H1 (cell line): ENCODE measurements around the gene NOLC1. TPM values are rescaled to one million over a fixed set of nuclear protein-coding genes. Genes with fewer than 3 reads are reported as not detected.

ENCODE experiments used
- CTCF ChIA-PET: fragments of 300-600 bp; sonication (Branson Sonifier 250); formaldehyde crosslinking; loops from one replicate; lab custom pipeline; 2021; ENCODE audit not compliant: partially characterized antibody; lab: Charles Lee
- POLR2A ChIA-PET: fragments of 300-600 bp; sonication (Branson Sonifier 250); formaldehyde crosslinking; loops from one replicate; lab custom pipeline; 2021; ENCODE audit warnings: inconsistent platforms; ENCODE audit not compliant: partially characterized antibody; lab: Charles Lee
- DNase-seq, 2 experiments: peaks; one replicate each; pipeline versions ENCODE4 v3.0.0 to v3.0.0-alpha.2; 2010 to 2022; ENCODE audit warnings: low spot score in 2 of 2, low read depth in 1 of 2, mixed read lengths in 1 of 2
- FAIRE-seq: peaks from 2 replicates; lab custom pipeline; 2011; peaks lifted over from hg19 to GRCh38; lab: Jason Lieb, UNC
- H2AFZ ChIP-seq: 2 replicates; pipeline ENCODE4 v1.8.1; 2012; ENCODE audit warnings: low read length, inconsistent platforms
- H2AK5ac ChIP-seq: 2 replicates; pipeline ENCODE4 v1.6.1; 2013; ENCODE audit warnings: low read depth, low read length
- H2BK120ac ChIP-seq: replicated peaks from 2 replicates; pipeline ENCODE3; 2013; ENCODE audit warnings: low read depth, low read length, inconsistent platforms
- H2BK12ac ChIP-seq: 2 replicates; pipeline ENCODE4 v1.6.1; 2013; ENCODE audit warnings: low read depth, low read length
- H2BK15ac ChIP-seq: 2 replicates; pipeline ENCODE4 v1.6.1; 2013; ENCODE audit warnings: low read length
- H2BK20ac ChIP-seq: 2 replicates; pipeline ENCODE4 v1.6.1; 2013; ENCODE audit warnings: low read length
- H2BK5ac ChIP-seq: 2 replicates; pipeline ENCODE4 v1.6.1; 2013; ENCODE audit warnings: low read depth, low read length
- H3K14ac ChIP-seq: 2 replicates; pipeline ENCODE4 v1.6.1; 2013; ENCODE audit warnings: inconsistent platforms; ENCODE audit not compliant: insufficient read length
- H3K18ac ChIP-seq: 2 replicates; pipeline ENCODE4 v1.6.1; 2013; ENCODE audit warnings: low read length; ENCODE audit errors: extremely low read depth
- H3K23ac ChIP-seq: 2 replicates; pipeline ENCODE4 v1.6.1; 2013; ENCODE audit warnings: inconsistent platforms; ENCODE audit not compliant: insufficient read length
- H3K23me2 ChIP-seq: 2 replicates; pipeline ENCODE4 v1.6.1; 2013; ENCODE audit warnings: low read depth, low read length
- H3K27ac ChIP-seq: 2 replicates; pipeline ENCODE4 v1.6.1; 2011; ENCODE audit warnings: low read depth, low read length, inconsistent platforms
- H3K27me3 ChIP-seq, 4 experiments: replicated peaks in 1 of 4; 1 replicate in 1 of 4; 2 replicates in 3 of 4; pipeline versions ENCODE4 v1.6.1 to v1.8.1; 2011 to 2013; ENCODE audit warnings: low read length in 3 of 4, mild to moderate bottlenecking in 3 of 4, inconsistent platforms in 2 of 4, mixed read lengths in 2 of 4, moderate library complexity in 1 of 4; ENCODE audit not compliant: control insufficient read depth in 3 of 4, insufficient read depth in 3 of 4; ENCODE audit errors: extremely low read depth in 1 of 4
- H3K36me3 ChIP-seq, 4 experiments: 2 replicates each; pipeline versions ENCODE4 v1.6.1 to v1.8.1; 2011 to 2013; ENCODE audit warnings: mild to moderate bottlenecking in 4 of 4, low read length in 3 of 4, moderate library complexity in 2 of 4, control low read depth in 1 of 4, inconsistent platforms in 1 of 4; ENCODE audit not compliant: insufficient read depth in 4 of 4, control insufficient read depth in 2 of 4
- H3K4ac ChIP-seq: replicated peaks from 2 replicates; pipeline ENCODE3; 2013; ENCODE audit warnings: low read length, low read depth, mixed read lengths, inconsistent platforms; ENCODE audit not compliant: insufficient read length
- H3K4me1 ChIP-seq, 4 experiments: replicated peaks in 1 of 4; 1 replicate in 1 of 4; 2 replicates in 3 of 4; pipeline versions ENCODE4 v1.6.1 to v1.8.1; 2011 to 2013; ENCODE audit warnings: low read length in 3 of 4, inconsistent platforms in 2 of 4, mixed read lengths in 1 of 4; ENCODE audit not compliant: insufficient read depth in 4 of 4, control insufficient read depth in 3 of 4
- H3K4me2 ChIP-seq, 2 experiments: 2 replicates each; pipeline versions ENCODE4 v1.6.1 to v1.8.1; 2011 to 2013; ENCODE audit warnings: low read depth in 2 of 2, low read length in 2 of 2, control low read depth in 1 of 2, inconsistent platforms in 1 of 2, mild to moderate bottlenecking in 1 of 2; ENCODE audit not compliant: insufficient read depth in 1 of 2
- H3K4me3 ChIP-seq, 4 experiments: fragments of 200-600, 300-600 bp in 1 of 4; sonication (generic), shearing (Covaris generic), sonication (Bioruptor Twin) in 1 of 4; 2 replicates each; pipeline versions ENCODE4 v1.5.1 to v1.8.1; 2011 to 2016; ENCODE audit warnings: low read length in 4 of 4, low read depth in 3 of 4, control low read depth in 2 of 4, inconsistent platforms in 2 of 4, mild to moderate bottlenecking in 2 of 4, mixed read lengths in 1 of 4, moderate library complexity in 1 of 4; ENCODE audit not compliant: insufficient read depth in 2 of 4; ENCODE audit errors: extremely low read depth in 1 of 4
- H3K56ac ChIP-seq: replicated peaks from 2 replicates; pipeline ENCODE3; 2013; ENCODE audit warnings: low read depth, mild to moderate bottlenecking, mixed read lengths, low read length, inconsistent platforms; ENCODE audit not compliant: insufficient read length
- H3K79me1 ChIP-seq: 2 replicates; pipeline ENCODE4 v1.6.1; 2013; ENCODE audit warnings: low read depth, low read length, control low read depth
- H3K79me2 ChIP-seq, 2 experiments: 2 replicates each; pipeline versions ENCODE4 v1.6.1 to v1.8.1; 2012 to 2013; ENCODE audit warnings: low read length in 2 of 2, mild to moderate bottlenecking in 2 of 2, inconsistent platforms in 1 of 2; ENCODE audit not compliant: insufficient read depth in 2 of 2, control insufficient read depth in 1 of 2
- H3K9ac ChIP-seq, 4 experiments: replicated peaks in 1 of 4; 1 replicate in 1 of 4; 2 replicates in 3 of 4; pipeline versions ENCODE4 v1.6.1 to v1.8.1; 2011 to 2013; ENCODE audit warnings: low read depth in 3 of 4, low read length in 3 of 4, control low read depth in 2 of 4, mild to moderate bottlenecking in 2 of 4, moderate library complexity in 2 of 4, inconsistent platforms in 1 of 4; ENCODE audit errors: extremely low read depth in 1 of 4
- H3K9me3 ChIP-seq, 2 experiments: 2 replicates each; pipeline versions ENCODE4 v1.6.1 to v1.8.1; 2012 to 2013; ENCODE audit warnings: mild to moderate bottlenecking in 2 of 2, moderate library complexity in 2 of 2, control low read depth in 1 of 2, inconsistent platforms in 1 of 2, low read depth in 1 of 2, low read length in 1 of 2, mixed read lengths in 1 of 2; ENCODE audit not compliant: insufficient read depth in 2 of 2
- H4K20me1 ChIP-seq, 2 experiments: replicated peaks in 1 of 2; 2 replicates each; pipeline versions ENCODE3 to v1.8.1; 2011 to 2013; ENCODE audit warnings: inconsistent platforms in 2 of 2, low read length in 2 of 2, mild to moderate bottlenecking in 1 of 2; ENCODE audit not compliant: insufficient read depth in 2 of 2, control insufficient read depth in 1 of 2
- H4K5ac ChIP-seq: 2 replicates; pipeline ENCODE4 v1.6.1; 2013; ENCODE audit warnings: low read length, low read depth, mixed read lengths, inconsistent platforms; ENCODE audit not compliant: insufficient read length
- H4K8ac ChIP-seq: 2 replicates; pipeline ENCODE4 v1.8.0; 2013; ENCODE audit warnings: mild to moderate bottlenecking, moderate library complexity, low read length, inconsistent platforms; ENCODE audit not compliant: insufficient read depth; ENCODE audit errors: extremely low read depth
- H4K91ac ChIP-seq: replicated peaks from 2 replicates; pipeline ENCODE3; 2013; ENCODE audit warnings: low read length, mixed read lengths, inconsistent platforms; ENCODE audit not compliant: insufficient read length
- ASH2L ChIP-seq: fragments of 200-600, 300-600 bp; sonication (generic); IDR thresholded peaks from one replicate; pipeline ENCODE4 v1.7.1; 2017; ENCODE audit warnings: low read length
- ATF2 ChIP-seq: IDR thresholded peaks from 2 replicates; pipeline ENCODE4 v1.6.1; 2012; ENCODE audit warnings: low read length, inconsistent platforms
- BACH1 ChIP-seq: IDR thresholded peaks from 2 replicates; pipeline ENCODE4 v1.6.1; 2012; ENCODE audit warnings: low read length, improper control_type of control experiment
- CHD1 ChIP-seq: IDR thresholded peaks from 2 replicates; pipeline ENCODE4 v1.6.1; 2012; ENCODE audit warnings: low read depth, low read length, improper control_type of control experiment
- CTBP2 ChIP-seq: IDR thresholded peaks from 2 replicates; pipeline ENCODE4 v1.7.0; 2011; ENCODE audit warnings: borderline replicate concordance, mild to moderate bottlenecking, moderate library complexity, mixed read lengths, low read length; ENCODE audit not compliant: insufficient read depth, insufficient read length
- EP300 ChIP-seq, 2 experiments: IDR thresholded peaks; 1 replicate in 1 of 2; 2 replicates in 1 of 2; pipeline ENCODE4 v1.6.1; 2011 to 2012; ENCODE audit warnings: low read depth in 2 of 2, low read length in 2 of 2, mild to moderate bottlenecking in 2 of 2, borderline replicate concordance in 1 of 2, inconsistent platforms in 1 of 2, moderate library complexity in 1 of 2
- KDM1A ChIP-seq: fragments of 200-600, 300-600 bp; sonication (generic); IDR thresholded peaks from 2 replicates; pipeline ENCODE4 v1.7.1; 2016; ENCODE audit warnings: mild to moderate bottlenecking, low read length, borderline replicate concordance
- NRF1 ChIP-seq: IDR thresholded peaks from 2 replicates; pipeline ENCODE4 v1.6.1; 2011; ENCODE audit warnings: mild to moderate bottlenecking, low read depth, low read length, improper control_type of control experiment
- RAD21 ChIP-seq, 2 experiments: IDR thresholded peaks in 1 of 2; conservative IDR thresholded peaks in 1 of 2; 2 replicates each; pipeline ENCODE4 v1.6.1; 2011; ENCODE audit warnings: low read depth in 2 of 2, low read length in 2 of 2, improper control_type of control experiment in 1 of 2, inconsistent platforms in 1 of 2, mild to moderate bottlenecking in 1 of 2, moderate library complexity in 1 of 2
- RFX5 ChIP-seq: IDR thresholded peaks from 2 replicates; pipeline ENCODE4 v1.6.1; 2011; ENCODE audit warnings: low read depth, low read length, improper control_type of control experiment, borderline replicate concordance
- SIRT6 ChIP-seq: IDR thresholded peaks from one replicate; pipeline ENCODE4 v1.7.1; 2012; ENCODE audit warnings: low read length, inconsistent platforms
- ZNF274 ChIP-seq: IDR thresholded peaks from 2 replicates; pipeline ENCODE4 v1.7.0; 2012; ENCODE audit warnings: low read length, borderline replicate concordance; ENCODE audit errors: extremely low read depth
- WGBS, 2 experiments: shearing (Covaris generic) in 1 of 2; methylation state at CpG; one replicate each; pipeline versions ENCODE4 v1.1.6 to v1.1.7; 2013 to 2015; ENCODE audit warnings: low lambda C conversion rate in 2 of 2, mixed read lengths in 2 of 2, inconsistent platforms in 1 of 2, low coverage in 1 of 2, missing lambda C conversion rate in 1 of 2; ENCODE audit not compliant: insufficient replicate concordance in 2 of 2, insufficient coverage in 1 of 2, insufficient read length in 1 of 2; ENCODE audit errors: extremely low coverage in 1 of 2, missing lambda C conversion rate in 1 of 2; 5-methylcytosine and 5-hydroxymethylcytosine counted together
- polyA plus RNA-seq, 7 experiments: library from polyadenylated mRNA; depleted of rRNA in 3 of 7; stranded (reverse) in 5 of 7; unstranded in 2 of 7; fragments of >200 nt in 5 of 7; fragments of 200-250 nt in 2 of 7; gene quantifications; 1 replicate in 5 of 7; 2 replicates in 1 of 7; 4 replicates in 1 of 7; pipeline versions ENCODE4 v1.2.1 to v1.2.3, GENCODE V29; 2011 to 2013; ENCODE audit warnings: missing spikeins in 2 of 7, mixed read lengths in 2 of 7
- total RNA-seq: library from RNA; stranded (reverse); fragmentation: NEBNext Ultra II Directional; extraction: Animal tissue kit (Norgen Biotek cat#: 25700); gene quantifications from 2 replicates; pipeline ENCODE4 v1.2.1, GENCODE V29; 2021

NOLC1 gene
- total and polyA plus RNA-seq, 2 of the 8 experiments (the other 6 are each of a cell fraction or from before 2014, with no cell fraction given), result 86.3 to 191 TPM

- Histone ChIP-seq H3K4me3 (no peak overlapping the region), H2BK20ac (no peak overlapping the region), H3K23ac (no peak overlapping the region), H3K9me3 (no peaks in the 10 kb centered on the region), H3K27me3 (no peaks in the 10 kb centered on the region), H4K20me1 (peaks cover 1 to 17% of the 10 kb centered on the region in 2 experiments), H2BK120ac (no peak overlapping the region), H2AFZ (no peak overlapping the region), H4K91ac (no peak overlapping the region), H3K27ac (no peak overlapping the region), H2BK5ac (no peak overlapping the region), H4K8ac (no peak overlapping the region; the same call in 1 of the 2 replicates), H3K9ac (no peak overlapping the region), H3K56ac (no peak overlapping the region), H3K14ac (no peak overlapping the region), H3K79me2 (peaks cover 9 to 14% of the 10 kb centered on the region in 2 experiments), H3K4me1 (peaks cover 0 to 7% (median 4%) of the 10 kb centered on the region in 4 experiments; a peak in 5 of 7 replicates), H3K79me1 (peaks cover 4% of the 10 kb centered on the region), H2AK5ac (no peak overlapping the region), H3K23me2 (peaks cover 7% of the 10 kb centered on the region), H2BK12ac (no peak overlapping the region), H3K18ac (no peak overlapping the region), H2BK15ac (no peak overlapping the region), H3K4ac (no peak overlapping the region), H3K36me3 (peaks cover 49 to 65% (median 59%) of the 10 kb centered on the region in 4 experiments), H4K5ac (no peak overlapping the region), H3K4me2 (no peak overlapping the region)
- POLR2A ChIA-PET, result interaction anchor here (0.8 to 20.0 kb wide), 6 partner anchors 4 to 33 kb away, joined by 3 to 408 read pairs (median 110); partner anchors contain the start of gene NOLC1
- WGBS, 2 experiments, result 92% methylated on average over 13 of the region's 13 CpGs; no CpG with 5 or more reads in 1 of the 2 experiments
- FAIRE-seq (no peak), DNase-seq (no peak)
- CTCF ChIA-PET, result interaction anchor here (1.0 to 3.5 kb wide), 6 partner anchors 10 to 255 kb away, joined by 3 to 20 read pairs (median 4); no protein-coding TSS in a partner anchor
- TF ChIP-seq SIRT6 (no peak), KDM1A (no peak), CTBP2 (no peak), RFX5 (no peak), ZNF274 (no peak), RAD21 (IDR thresholded peaks at IDR 0.05 in 1 of 2, conservative IDR thresholded peaks at IDR 0.05 in 1 of 2; ENCODE audit: low read depth in 2 of 2, low read length in 2 of 2) (no peak), EP300 (IDR thresholded peaks at IDR 0.05; ENCODE audit: borderline replicate concordance in 1 of 2, low read depth in 2 of 2, low read length in 2 of 2) (no peak), BACH1 (no peak), ATF2 (no peak), NRF1 (no peak), ASH2L (no peak), CHD1 (no peak)
These were observed 3.9 kb upstream of the NOLC1 start for GRCh38 chr10:102148275-102148674.
